ACC112 (cell line): ENCODE data around the gene OST4.

Experiments
- H2AFZ ChIP-seq: fragments of 200-600 bp; sonication (generic); one replicate; pipeline ENCODE4 v1.6.0; 2017; ENCODE audit warnings: antibody characterized with exemption, low read length; ENCODE audit not compliant: unreplicated experiment
- H3K27ac ChIP-seq: fragments of 200-600 bp; sonication (generic); 2 replicates; pipeline ENCODE4 v1.5.1; 2014; ENCODE audit warnings: low read depth, mild to moderate bottlenecking, antibody characterized with exemption, low read length, moderate library complexity
- H3K27me3 ChIP-seq: fragments of 200-600 bp; sonication (generic); 2 replicates; pipeline ENCODE4 v1.6.1; 2014; ENCODE audit warnings: mild to moderate bottlenecking, antibody characterized with exemption, low read length, moderate library complexity, mixed read lengths; ENCODE audit not compliant: insufficient read depth
- H3K36me3 ChIP-seq: fragments of 200-600 bp; sonication (generic); 2 replicates; pipeline ENCODE4 v1.6.1; 2016; ENCODE audit warnings: mild to moderate bottlenecking, antibody characterized with exemption, low read length, moderate library complexity, mixed read lengths; ENCODE audit not compliant: insufficient read depth
- H3K4me1 ChIP-seq: fragments of 200-600 bp; sonication (generic); one replicate; pipeline ENCODE4 v1.6.1; 2016; ENCODE audit warnings: low read length, mixed read lengths; ENCODE audit not compliant: insufficient read depth, unreplicated experiment, control insufficient read depth
- H3K4me3 ChIP-seq: fragments of 200-600 bp; sonication (generic); 2 replicates; pipeline ENCODE4 v1.5.1; 2014; ENCODE audit warnings: mild to moderate bottlenecking, low read depth, low read length
- H3K79me2 ChIP-seq: fragments of 200-600 bp; sonication (generic); one replicate; pipeline ENCODE4 v1.6.0; 2016; ENCODE audit warnings: low read length; ENCODE audit not compliant: control insufficient read depth, unreplicated experiment, insufficient read depth

Gene OST4

DNA sequence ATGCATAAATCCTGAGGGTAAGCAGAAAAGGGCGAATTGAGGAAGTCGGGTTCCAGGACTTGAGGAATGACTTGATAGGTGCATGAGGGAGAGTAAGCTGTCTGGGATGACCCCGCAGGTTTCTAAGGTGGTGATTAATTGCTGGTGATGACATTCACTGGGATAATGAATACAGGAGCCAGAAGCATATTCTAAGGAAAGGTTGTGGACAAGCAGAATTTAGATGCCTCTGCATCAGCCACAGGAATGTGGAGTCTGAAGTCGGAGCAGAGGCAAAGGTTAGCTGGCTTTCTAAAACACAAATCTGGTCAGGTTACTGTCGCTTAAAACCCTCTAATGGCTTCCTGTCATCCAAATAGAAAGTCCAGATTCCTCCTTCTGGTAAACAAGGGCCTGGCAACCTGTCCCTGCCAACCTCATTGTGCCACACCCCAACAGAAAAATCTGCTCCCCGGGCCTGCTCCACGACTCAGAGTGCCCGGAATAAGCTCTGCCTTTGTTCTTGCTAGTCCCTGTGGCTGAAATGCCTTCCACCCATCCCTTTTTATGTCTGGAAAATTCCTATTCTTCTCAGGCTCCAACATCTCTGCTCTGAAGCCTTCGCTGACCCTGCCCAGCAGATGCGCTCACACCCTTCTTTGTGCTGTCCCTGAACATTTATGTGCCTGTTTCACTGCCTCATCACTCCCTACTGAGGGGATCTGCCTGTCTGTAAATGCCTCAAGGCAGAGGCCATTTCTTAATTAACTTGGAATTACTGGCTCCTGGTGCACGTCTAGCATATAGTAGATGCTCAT, 50.0 kb downstream of the OST4 start:
- H3K27ac ChIP-seq: no peak overlapping the region
- no peak overlapping the region for H3K4me3 ChIP-seq
- no peaks in the 10 kb centered on the region for H3K27me3 ChIP-seq
- peaks cover 22% of the 10 kb centered on the region for H3K4me1 ChIP-seq
- no peak overlapping the region for H2AFZ ChIP-seq
- H3K79me2 ChIP-seq: no peaks in the 10 kb centered on the region
- no peaks in the 10 kb centered on the region; the same call in 1 of the 2 replicates for H3K36me3 ChIP-seq
